Measurements from ENCODE around the gene TRPV5. TPM values are rescaled to one million over a fixed set of nuclear protein-coding genes. Genes with fewer than 3 reads are reported as not detected.

TRPV5 gene
- total RNA-seq, 2 donors from 2014 or later: not detected

- H3K27me3 ChIP-seq: no peaks in the 10 kb centered on the region
- no peaks in the 10 kb centered on the region for H3K9me3 ChIP-seq
- no peak for DNase-seq
- intact Hi-C loops (cut with DNase I): no loop called here
- no peak overlapping the region for H3K27ac ChIP-seq
- no peak overlapping the region for H3K4me3 ChIP-seq
- H3K4me1 ChIP-seq: no peaks in the 10 kb centered on the region
- H3K9ac ChIP-seq (ENCODE audit: low read depth in 2 of 2, low read length in 2 of 2): no peak overlapping the region
- no peaks in the 10 kb centered on the region for H3K36me3 ChIP-seq
- peak; percentile 21 for TF ChIP-seq CTCF (IDR thresholded peaks at IDR 0.05)
Observed at GRCh38 chr7:142908921-142909890, 24.3 kb downstream of the TRPV5 start.

- no peak overlapping the region for H3K27ac ChIP-seq
- no peak overlapping the region for H3K9ac ChIP-seq (ENCODE audit: low read depth in 2 of 2, low read length in 2 of 2)
- no peak overlapping the region for H3K4me3 ChIP-seq
- DNase-seq: no peak
- H3K9me3 ChIP-seq: no peaks in the 10 kb centered on the region
- TF ChIP-seq CTCF (IDR thresholded peaks at IDR 0.05): no peak
- intact Hi-C loops (cut with DNase I): no loop called here
- H3K27me3 ChIP-seq: no peaks in the 10 kb centered on the region
- no peaks in the 10 kb centered on the region for H3K36me3 ChIP-seq
- no peaks in the 10 kb centered on the region for H3K4me1 ChIP-seq
Observed at GRCh38 chr7:142908290-142908689, 25.3 kb downstream of the TRPV5 start.

- Histone ChIP-seq H3K36me3 (no peaks in the 10 kb centered on the region), H3K27ac (no peak overlapping the region), H3K27me3 (no peaks in the 10 kb centered on the region), H3K4me1 (no peaks in the 10 kb centered on the region), H3K9me3 (no peaks in the 10 kb centered on the region), H3K4me3 (no peak overlapping the region), H3K9ac (ENCODE audit: low read depth in 2 of 2, low read length in 2 of 2) (no peak overlapping the region)
- DNase-seq: no peak
- intact Hi-C loops (cut with DNase I): no loop called here
- no peak for TF ChIP-seq CTCF (IDR thresholded peaks at IDR 0.05)
Observed at GRCh38 chr7:142906643-142907042, 26.9 kb downstream of the TRPV5 start.

GRCh38 chr7:142905759-142906158 is 27.8 kb downstream of the TRPV5 start:
- Histone ChIP-seq H3K36me3 (no peaks in the 10 kb centered on the region), H3K27ac (no peak overlapping the region), H3K9me3 (no peaks in the 10 kb centered on the region), H3K9ac (ENCODE audit: low read depth in 2 of 2, low read length in 2 of 2) (no peak overlapping the region), H3K27me3 (no peaks in the 10 kb centered on the region), H3K4me3 (no peak overlapping the region), H3K4me1 (no peaks in the 10 kb centered on the region)
- intact Hi-C loops (cut with DNase I): no loop called here
- no peak for TF ChIP-seq CTCF (IDR thresholded peaks at IDR 0.05)
- no peak for DNase-seq

GRCh38 chr7:142904128-142904527 is 29.4 kb downstream of the TRPV5 start:
- no peaks in the 10 kb centered on the region for H3K9me3 ChIP-seq
- no peak overlapping the region for H3K9ac ChIP-seq (ENCODE audit: low read depth in 2 of 2, low read length in 2 of 2)
- no peak overlapping the region for H3K27ac ChIP-seq
- TF ChIP-seq CTCF (IDR thresholded peaks at IDR 0.05): no peak
- intact Hi-C loops (cut with DNase I): no loop called here
- DNase-seq: no peak
- no peak overlapping the region for H3K4me3 ChIP-seq
- no peaks in the 10 kb centered on the region for H3K27me3 ChIP-seq
- no peaks in the 10 kb centered on the region for H3K36me3 ChIP-seq
- H3K4me1 ChIP-seq: no peaks in the 10 kb centered on the region
